K562 (cell line): ENCODE data around the gene AAMP. TPM values are rescaled to one million over a fixed set of nuclear protein-coding genes. Genes with fewer than 3 reads are reported as not detected.

ENCODE experiments used
- JUND ChIP-seq, 2 experiments: IDR thresholded peaks; 2 replicates in 1 of 2; 3 replicates in 1 of 2; pipeline ENCODE4 v1.6.1; 2011; ENCODE audit warnings: borderline replicate concordance in 2 of 2, low read depth in 2 of 2, low read length in 2 of 2, improper control_type of control experiment in 1 of 2, missing biosample characterization in 1 of 2, missing genetic modification characterization in 1 of 2, missing genetic modification reagents in 1 of 2
- SIN3A ChIP-seq, 2 experiments: fragments of 150-350 bp in 1 of 2; IDR thresholded peaks; 2 replicates each; pipeline ENCODE4 v1.6.1; 2011 to 2016; ENCODE audit warnings: borderline replicate concordance in 2 of 2, low read depth in 2 of 2, low read length in 2 of 2, mild to moderate bottlenecking in 2 of 2, moderate library complexity in 2 of 2; ENCODE audit not compliant: control insufficient read depth in 1 of 2
- ZNF3 ChIP-seq: fragments of 250-450 bp; sonication (Bioruptor Pico); IDR thresholded peaks from 2 replicates; pipeline ENCODE4 v1.5.0; 2021; ENCODE audit warnings: mild to moderate bottlenecking, moderate library complexity
- polyA plus RNA-seq, 8 experiments: library from polyadenylated mRNA; depleted of rRNA in 4 of 8; stranded (reverse) in 5 of 8; unstranded in 3 of 8; fragments of >200 nt; fragmentation: Nextera tagmentation in 2 of 8; fragmentation: Illumina TruSeq in 1 of 8; extraction: Ambion mirVana in 2 of 8; extraction: Trizol in 1 of 8; gene quantifications; 2 replicates each; pipeline versions ENCODE4 v1.2.1 to v1.2.3, GENCODE V29; 2011 to 2014; ENCODE audit warnings: inconsistent platforms in 1 of 8, missing spikeins in 1 of 8
- total RNA-seq, 7 experiments: library from RNA; depleted of rRNA in 6 of 7; stranded (reverse); fragments of >200 nt in 6 of 7; fragmentation: Illumina TruSeq in 2 of 7; extraction: Trizol in 2 of 7; gene quantifications; 2 replicates each; pipeline versions ENCODE4 v1.2.1 to v1.2.3, GENCODE V29; 2011 to 2021; ENCODE audit warnings: low replicate concordance in 1 of 7
- TF ChIP-seq, protein P1 (sequence below): fragments of 450-650 bp; IDR thresholded peaks from 2 replicates; pipeline ENCODE4 v1.6.1; 2017; ENCODE audit warnings: antibody characterized with exemption, mild to moderate bottlenecking

AAMP gene
- total and polyA plus RNA-seq, 9 of the 15 experiments (the other 6 are each of a cell fraction or from before 2014, with no cell fraction given) = 5.7 to 197 (median 94.1) TPM

DNA sequence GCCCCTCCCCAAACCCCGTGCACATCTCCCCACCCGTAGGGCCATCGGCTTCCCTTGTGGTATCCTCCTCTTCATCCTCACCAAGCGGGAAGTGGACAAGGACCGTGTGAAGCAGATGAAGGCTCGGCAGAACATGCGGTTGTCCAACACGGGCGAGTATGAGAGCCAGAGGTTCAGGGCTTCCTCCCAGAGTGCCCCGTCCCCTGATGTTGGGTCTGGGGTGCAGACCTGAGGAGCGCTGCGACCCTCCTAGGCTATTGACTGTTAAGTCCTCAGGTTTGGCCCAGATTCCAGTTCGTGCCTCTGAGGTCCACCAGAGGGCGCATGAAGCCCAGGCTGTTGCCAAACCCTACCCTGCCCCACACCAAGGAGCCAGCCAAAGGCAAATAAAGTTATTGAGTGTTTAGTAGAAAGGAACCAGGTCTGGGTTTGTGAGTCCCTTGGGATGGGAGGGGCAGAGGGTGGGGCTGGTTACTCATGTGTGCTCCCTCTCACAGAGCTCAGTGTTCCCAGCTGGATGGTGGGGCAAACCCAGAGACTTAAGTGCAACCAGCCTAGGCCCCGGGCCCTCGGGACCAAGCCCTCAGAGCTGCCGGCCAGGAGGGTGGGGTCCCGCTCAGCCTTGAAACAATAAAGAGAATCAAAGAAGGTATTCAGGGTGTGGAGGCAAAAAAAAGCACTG lies 2.7 kb upstream of the AAMP start (continued):
- TF ChIP-seq SIN3A (IDR thresholded peaks at IDR 0.05; ENCODE audit: borderline replicate concordance in 2 of 2, control insufficient read depth in 1 of 2, low read depth in 2 of 2, low read length in 2 of 2) = 0 out of 4 replicates have a peak, but pooled peaks of 1 of the 2 experiments have one; percentile 47
- peak; percentile 41; the same call in 1 of the 2 replicates for TF ChIP-seq JUND (IDR thresholded peaks at IDR 0.05; ENCODE audit: borderline replicate concordance, low read depth, low read length)
- TF ChIP-seq JUND (tag; IDR thresholded peaks at IDR 0.05; ENCODE audit: borderline replicate concordance, low read depth, low read length) = no peak; the same call in 2 of the 3 replicates
- TF ChIP-seq, protein P1, sequence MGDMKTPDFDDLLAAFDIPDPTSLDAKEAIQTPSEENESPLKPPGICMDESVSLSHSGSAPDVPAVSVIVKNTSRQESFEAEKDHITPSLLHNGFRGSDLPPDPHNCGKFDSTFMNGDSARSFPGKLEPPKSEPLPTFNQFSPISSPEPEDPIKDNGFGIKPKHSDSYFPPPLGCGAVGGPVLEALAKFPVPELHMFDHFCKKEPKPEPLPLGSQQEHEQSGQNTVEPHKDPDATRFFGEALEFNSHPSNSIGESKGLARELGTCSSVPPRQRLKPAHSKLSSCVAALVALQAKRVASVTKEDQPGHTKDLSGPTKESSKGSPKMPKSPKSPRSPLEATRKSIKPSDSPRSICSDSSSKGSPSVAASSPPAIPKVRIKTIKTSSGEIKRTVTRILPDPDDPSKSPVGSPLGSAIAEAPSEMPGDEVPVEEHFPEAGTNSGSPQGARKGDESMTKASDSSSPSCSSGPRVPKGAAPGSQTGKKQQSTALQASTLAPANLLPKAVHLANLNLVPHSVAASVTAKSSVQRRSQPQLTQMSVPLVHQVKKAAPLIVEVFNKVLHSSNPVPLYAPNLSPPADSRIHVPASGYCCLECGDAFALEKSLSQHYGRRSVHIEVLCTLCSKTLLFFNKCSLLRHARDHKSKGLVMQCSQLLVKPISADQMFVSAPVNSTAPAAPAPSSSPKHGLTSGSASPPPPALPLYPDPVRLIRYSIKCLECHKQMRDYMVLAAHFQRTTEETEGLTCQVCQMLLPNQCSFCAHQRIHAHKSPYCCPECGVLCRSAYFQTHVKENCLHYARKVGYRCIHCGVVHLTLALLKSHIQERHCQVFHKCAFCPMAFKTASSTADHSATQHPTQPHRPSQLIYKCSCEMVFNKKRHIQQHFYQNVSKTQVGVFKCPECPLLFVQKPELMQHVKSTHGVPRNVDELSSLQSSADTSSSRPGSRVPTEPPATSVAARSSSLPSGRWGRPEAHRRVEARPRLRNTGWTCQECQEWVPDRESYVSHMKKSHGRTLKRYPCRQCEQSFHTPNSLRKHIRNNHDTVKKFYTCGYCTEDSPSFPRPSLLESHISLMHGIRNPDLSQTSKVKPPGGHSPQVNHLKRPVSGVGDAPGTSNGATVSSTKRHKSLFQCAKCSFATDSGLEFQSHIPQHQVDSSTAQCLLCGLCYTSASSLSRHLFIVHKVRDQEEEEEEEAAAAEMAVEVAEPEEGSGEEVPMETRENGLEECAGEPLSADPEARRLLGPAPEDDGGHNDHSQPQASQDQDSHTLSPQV = peak; percentile 25; the same call in 1 of the 2 replicates
- no peak for TF ChIP-seq ZNF3 (CRISPR knock-in tag)
- TF ChIP-seq, all 486 proteins: peak for 44
